DMS79 treated with DMSO at 0.1 percent for 48 hours (cell line): Measurements from ENCODE around the gene COBL.
"Not testable (repeated sequence)": the region's sequence is repeated elsewhere in the genome, so short reads cannot be mapped to it uniquely, and the experiment has no call there.

Experiments
- DNase-seq: peaks from one replicate; lab custom pipeline; 2025; lab: John Stamatoyannopoulos, UW

COBL gene

DNA sequence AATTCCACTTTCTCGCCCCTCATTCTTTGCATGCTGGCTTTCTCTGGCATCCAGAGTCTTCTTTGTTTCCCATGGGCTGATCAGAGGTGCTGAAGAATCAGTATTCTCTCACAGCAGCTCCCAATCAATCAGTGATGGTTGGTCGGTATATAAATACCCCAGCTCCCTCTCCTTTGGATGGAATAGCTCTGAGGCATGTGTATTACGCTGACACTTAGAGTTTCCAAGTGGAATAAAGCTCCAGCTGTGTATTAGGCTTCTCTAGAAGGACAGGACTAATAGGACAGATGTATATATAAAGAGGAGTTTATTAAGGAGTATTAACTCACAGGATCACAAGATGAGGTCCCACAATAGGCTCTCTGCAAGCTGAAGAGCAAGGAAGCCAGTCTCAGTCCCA, 315.7 kb downstream of the COBL start:
- DNase-seq, result no peak

DNA sequence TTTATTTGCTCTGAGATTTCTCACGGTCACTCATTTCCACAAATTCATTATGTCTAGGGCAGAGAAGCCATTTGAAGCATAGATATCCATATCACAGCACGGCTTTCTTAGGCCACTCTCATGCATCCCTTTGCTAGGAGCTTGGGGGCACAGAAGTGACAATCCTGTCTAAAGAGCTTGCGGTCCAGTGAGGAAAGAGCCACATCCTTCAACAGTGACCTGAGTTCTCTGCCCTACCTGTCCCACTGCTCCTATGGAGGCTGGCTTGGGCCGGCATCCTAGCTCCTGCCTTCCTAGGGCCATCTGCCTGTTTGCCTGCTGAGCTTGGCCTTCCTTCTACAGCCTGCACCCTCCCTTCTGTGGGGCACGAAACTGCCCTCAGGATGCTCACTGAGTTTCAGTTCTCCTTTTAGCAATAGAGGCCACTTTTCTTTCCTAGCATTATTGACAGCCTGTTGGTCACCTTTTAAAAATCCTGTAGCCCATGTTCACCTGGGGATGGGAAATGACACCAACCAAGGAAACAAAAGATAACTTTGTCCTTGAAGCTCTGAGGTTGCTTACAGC, 321.8 kb downstream of the COBL start:
- DNase-seq, result no peak

DNA sequence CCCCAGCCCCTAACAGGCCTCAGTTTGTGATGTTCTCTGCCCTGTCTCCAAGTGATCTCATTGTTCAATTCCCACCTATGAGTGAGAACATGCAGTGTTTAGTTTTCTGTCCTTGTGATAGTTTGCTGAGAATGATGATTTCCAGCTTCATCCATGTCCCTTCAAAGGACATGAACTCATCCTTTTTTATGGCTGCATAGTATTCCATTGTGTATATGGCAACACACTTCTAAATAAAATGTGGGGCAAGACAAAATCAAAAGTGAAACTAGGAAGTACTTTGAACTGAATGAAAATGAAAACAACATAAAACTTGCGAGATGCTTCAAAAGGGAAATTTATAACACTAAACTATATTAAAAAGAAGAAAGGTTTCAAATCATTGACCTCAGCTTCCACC, 326.4 kb downstream of the COBL start:
- DNase-seq, result not testable (repeated sequence)

DNA sequence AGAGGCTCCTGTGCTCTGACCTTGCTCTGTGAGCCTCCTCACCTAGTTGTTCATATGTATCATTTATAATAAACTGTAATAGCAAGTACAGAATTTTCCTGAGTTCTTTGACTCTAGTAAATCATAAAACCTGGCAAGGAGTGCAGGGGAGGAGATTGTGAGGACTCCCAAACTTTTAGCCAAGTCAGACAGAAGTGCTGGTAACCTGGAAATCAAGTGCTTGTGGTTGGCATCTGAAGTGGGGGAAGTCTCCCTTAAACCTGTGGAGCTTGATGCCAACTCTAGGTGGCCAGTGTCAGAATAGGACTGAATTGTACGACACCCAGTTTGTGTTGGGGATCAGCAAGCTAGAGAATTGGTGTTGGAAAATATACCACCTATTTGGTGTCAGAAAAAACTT, 327.6 kb downstream of the COBL start:
- DNase-seq, result no peak

DNA sequence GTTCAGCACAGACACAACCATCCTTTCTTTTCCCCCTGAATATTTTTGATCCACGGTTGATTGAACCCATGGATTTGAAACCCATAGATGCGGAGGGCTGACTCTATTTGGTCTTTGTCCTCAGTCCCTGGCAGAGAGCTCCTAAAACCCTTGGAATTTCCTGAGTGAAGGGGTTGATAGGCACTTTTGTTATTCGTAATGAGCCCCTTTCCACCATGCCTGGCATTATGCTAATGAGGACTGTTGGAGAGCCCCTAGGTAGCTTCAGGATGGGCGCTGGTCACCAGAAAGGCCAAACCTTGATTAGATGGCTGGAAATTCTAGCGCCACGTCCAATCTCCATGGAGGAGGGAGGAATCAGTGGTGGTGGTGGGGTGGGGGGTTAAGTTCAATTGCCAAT, 328.1 kb downstream of the COBL start:
- no peak for DNase-seq

DNA sequence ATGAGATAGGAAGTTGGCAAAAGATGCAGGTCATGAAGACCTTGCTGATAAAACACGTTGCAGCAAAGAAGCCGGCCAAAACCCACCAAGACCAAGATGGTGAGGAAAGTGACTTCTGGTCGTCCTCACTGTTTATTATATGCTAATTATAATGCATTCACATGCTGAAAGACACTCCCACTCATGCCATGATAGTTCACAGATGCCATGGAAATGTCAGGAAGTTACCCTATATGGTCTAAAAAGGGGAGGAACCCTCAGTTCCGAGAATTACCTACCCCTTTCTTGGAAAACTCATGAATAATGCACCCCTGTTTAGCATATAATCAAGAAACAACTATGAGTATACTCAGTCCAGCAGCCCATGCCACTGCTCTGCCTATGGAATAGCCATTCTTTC, 331.5 kb downstream of the COBL start:
- no peak for DNase-seq

DNA sequence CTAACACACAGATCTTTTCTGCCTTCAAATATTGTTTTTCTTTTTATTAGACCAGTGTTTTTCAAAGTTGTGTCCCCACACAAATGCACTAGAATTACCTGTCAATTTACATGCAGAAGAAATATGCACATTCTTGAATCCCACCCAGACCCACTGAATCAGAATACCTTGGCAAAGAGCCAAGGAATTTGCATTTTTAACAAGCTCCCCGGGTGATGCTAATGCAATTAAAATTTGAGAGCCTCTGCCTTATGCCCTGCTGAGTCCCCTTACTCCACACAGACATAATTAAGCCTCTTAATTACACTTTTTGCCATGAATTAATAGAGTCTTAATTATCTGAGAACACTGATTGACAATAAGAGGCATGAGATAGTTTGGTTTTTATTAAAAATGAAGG, 332.8 kb downstream of the COBL start:
- no peak for DNase-seq

DNA sequence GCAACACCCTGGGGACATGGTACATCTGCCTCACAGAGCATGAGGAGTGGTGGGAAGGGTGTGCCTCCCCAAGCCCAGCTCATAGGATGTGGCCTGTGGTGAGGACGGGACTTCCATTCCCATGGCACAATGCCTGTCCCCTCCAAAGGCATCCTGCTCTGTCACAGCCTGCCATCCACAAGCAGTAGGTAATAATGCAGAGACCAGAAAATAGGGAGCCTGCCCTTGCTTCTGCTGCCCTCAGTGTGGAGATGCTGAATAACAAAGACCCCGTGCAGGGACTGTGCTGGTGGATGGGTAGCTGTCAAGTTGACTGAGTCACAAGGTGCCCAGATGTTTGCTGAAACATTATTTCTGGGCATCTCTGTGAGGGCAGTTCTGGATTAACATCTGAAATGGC, 334.0 kb downstream of the COBL start:
- DNase-seq, result no peak

DNA sequence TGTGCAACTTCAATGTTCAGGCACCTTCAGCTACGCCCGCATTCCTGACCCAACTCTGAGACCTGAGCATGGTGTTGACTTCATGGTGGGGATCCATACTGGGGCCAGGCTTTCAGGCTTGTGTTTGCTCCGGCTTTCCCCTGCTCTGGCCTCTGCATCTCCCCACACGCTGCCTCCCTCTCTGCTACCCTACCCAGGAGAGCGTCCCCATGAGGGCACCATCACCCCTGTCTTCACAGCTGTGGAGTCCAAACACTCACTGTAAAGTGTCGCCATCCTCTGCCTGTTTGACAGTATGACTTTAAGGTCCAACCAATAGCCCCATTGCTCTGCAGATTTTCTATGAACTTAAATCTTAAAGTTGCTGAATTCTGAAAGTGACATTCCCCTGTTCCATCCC, 334.9 kb downstream of the COBL start:
- no peak for DNase-seq

DNA sequence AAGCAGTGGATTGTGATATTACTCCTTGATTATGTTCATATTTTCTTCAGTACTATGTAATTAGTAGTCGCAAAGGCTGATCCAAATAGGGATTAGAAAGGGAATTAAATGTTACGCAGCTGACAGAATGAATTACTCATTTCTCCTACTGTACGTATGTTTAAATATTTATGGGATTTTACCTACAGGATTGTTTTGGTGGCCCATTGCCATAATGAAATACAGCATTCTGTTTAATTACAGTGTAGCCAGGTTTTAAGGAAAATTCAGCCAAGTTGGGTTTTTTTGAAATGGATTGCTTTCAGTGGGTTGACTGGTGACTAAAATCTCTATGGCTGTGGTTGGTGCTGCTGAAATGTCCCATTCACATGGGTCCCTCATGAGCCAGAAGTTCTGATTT, 336.2 kb downstream of the COBL start:
- DNase-seq, result no peak

DNA sequence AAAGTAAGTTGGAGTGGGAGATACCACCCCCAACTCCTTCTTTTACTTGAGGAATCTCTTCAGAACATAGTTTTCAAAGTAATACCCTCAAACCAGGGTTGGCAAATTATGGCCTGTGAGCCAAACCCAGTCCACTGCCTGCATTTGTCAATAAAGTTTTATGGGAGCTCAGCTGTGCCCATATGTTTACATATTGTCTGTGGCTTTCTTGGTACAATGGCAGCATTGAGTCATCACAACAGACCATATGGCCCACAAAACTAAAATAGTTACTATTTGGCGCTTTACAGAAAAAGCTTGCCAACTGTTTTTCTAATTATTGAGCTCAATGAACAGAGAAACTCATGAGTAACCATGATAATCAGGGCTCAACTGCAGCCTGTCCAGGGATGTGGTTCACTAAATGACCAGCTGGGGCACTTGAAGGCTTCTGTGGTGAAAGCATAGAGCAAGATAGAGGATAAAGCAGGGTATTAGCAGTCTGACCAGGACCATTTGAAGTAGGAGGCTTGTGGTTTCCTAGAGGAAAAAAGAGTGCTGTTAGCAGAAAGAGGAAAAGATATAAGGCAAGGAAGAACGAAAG, 337.9 kb downstream of the COBL start:
- DNase-seq, result no peak

DNA sequence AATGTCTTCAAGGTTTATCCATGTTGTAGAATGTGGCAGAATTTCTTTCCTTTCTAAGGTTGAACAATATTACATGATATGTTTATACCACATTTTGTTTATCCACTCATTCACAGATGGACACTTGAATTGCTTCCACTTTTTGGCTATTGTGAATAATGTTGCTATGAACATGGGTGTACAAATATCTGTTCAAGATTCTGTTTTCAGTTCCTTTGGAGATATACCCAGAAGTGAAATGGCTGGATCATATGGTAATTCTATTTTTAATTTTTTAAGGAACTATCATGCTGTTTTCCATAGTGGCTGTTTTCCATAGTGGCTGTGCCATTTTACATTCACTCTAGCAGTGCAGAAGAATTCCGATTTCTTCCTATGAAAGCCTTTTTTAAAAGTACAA, 339.2 kb downstream of the COBL start:
- DNase-seq, result no peak

DNA sequence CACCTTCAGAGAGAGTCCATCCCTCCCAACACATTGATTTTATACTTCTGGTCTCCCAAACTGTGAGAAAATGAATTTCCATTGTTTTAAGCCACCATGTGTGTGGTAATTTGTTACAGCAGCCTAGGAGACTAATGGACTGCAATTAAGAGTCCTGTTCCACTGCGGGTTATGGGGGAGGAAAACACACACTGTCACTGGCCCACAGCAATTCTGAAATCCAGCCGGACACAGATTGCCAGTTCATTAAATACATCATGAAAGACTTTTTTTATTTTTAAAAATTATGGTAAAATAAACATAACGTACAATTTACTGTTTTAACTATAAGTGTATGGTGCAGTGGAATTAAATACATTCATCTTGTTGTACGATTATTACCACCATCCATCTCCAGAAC, 340.5 kb downstream of the COBL start:
- DNase-seq, result no peak

DNA sequence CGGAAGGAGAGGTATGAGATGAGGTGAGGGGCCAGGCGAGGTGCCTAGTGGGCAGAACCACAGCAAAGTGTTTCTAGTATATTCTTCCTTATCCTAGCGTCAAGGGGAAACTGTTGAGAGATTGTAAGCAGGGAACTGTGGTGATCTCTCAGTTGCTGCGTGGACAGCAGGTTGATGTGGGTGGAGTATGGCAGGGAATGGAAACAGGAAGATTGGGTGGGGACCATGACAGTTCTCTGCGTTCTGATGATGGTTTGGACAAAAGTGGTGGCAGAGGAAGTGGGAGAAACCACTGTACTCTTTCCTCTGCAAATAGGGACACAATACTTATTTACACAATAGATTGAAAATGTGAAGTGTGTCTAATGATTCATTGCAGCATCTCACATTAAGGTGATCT, 342.4 kb downstream of the COBL start:
- no peak for DNase-seq

DNA sequence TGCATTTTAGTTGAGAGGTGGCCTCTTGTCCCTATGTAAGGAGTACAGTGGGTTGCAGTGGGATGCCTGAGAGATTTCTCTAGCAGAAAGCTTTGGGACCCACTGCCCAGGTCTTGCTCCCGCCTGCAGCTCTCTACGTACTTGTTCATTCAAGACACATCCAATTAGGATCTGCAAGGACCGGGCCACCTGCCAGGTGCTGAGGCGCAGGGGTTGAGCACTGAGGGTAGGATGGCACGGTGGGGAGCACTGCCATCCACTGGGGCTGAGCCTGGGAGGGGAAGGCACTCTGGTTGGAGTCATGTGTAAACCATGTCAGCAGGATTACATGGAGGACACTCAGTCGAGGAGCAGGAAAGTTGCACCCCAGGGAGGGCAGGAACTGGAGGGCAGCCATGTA, 342.8 kb downstream of the COBL start:
- no peak for DNase-seq

DNA sequence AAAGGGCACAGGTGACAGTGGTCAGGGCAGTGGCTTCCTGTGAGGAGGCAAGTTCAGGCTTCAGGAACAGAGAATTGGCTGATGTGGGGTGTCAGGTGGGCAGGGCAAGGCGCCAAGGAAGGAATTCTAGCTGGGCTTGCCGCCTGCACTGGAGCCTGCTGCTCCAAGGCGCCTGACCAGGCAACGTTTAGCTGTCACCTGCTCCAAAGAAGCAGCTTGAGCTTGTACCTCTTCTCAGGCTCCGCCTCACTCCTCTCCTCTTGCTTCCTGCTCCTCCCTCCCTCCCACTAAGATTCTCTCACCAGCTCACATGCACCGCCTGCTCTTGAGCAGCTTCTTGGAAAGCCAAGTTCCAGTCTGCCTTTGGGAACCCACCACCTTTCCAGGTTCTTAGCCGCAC, 346.5 kb downstream of the COBL start:
- no peak for DNase-seq
